VCaP (cell line): ENCODE measurements around the gene PHACTR3.

Experiments
- H3K27ac ChIP-seq: fragments of 450-650 bp; 2 replicates; pipeline ENCODE4 v1.5.1; 2017
- CTCF ChIP-seq: fragments of 450-650 bp; conservative IDR thresholded peaks from 2 replicates; pipeline ENCODE4 v1.5.1; 2017; ENCODE audit warnings: mild to moderate bottlenecking, moderate library complexity

The PHACTR3 gene

GRCh38 chr20:59580991-59581401, 23.3 kb upstream of the PHACTR3 start:
- H3K27ac ChIP-seq, result no peak overlapping the region
- TF ChIP-seq CTCF, result no peak

GRCh38 chr20:59581993-59582679, 22.2 kb upstream of the PHACTR3 start:
- H3K27ac ChIP-seq, result no peak overlapping the region

GRCh38 chr20:59583428-59584277, 20.7 kb upstream of the PHACTR3 start:
- no peak for TF ChIP-seq CTCF
- H3K27ac ChIP-seq, result no peak overlapping the region

More at GRCh38 chr20:59581993-59582679, 22.2 kb upstream of the PHACTR3 start:
- TF ChIP-seq CTCF, result no peak

GRCh38 chr20:59584278-59584925, 19.9 kb upstream of the PHACTR3 start:
- no peak overlapping the region for H3K27ac ChIP-seq
- TF ChIP-seq CTCF, result no peak

- no peak for TF ChIP-seq CTCF
- H3K27ac ChIP-seq, result no peak overlapping the region
Observed at GRCh38 chr20:59585714-59586409, 18.5 kb upstream of the PHACTR3 start.

- no peak overlapping the region for H3K27ac ChIP-seq
- no peak for TF ChIP-seq CTCF
Observed at GRCh38 chr20:59586613-59587012, 17.7 kb upstream of the PHACTR3 start.
